Measurements from ENCODE around the gene ASMT. TPM values are rescaled to one million over a fixed set of nuclear protein-coding genes. Genes with fewer than 3 reads are reported as not detected.

Gene ASMT
- total RNA-seq, 1 experiment from 2014 or later = not detected

DNA sequence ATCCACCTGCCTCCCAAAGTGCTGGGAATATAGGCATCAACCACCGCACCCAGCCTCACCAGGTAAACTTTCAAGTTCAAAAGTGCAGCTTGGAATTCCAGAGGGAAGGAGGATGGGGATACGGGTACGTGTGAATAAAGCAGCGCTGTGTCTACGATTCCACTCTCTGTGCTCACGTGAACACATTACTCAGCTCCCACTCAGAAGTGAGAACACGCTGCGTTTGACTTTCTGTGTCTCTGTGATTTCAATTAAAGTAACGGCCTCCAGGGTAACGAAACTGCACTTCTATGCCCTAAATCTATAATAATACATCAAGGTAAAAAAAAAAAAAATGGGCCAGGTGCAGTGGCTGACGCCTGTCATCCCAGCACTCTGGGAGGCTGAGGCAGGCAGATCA is 8.4 kb upstream of the ASMT start:
- Mint-ChIP-seq H3K9me3 (ENCODE audit: low read depth, unreplicated experiment) (no peaks in the 10 kb centered on the region), H3K36me3 (ENCODE audit: insufficient read depth, unreplicated experiment) (peaks cover 29% of the 10 kb centered on the region), H3K4me3 (ENCODE audit: low read depth, unreplicated experiment) (no peak overlapping the region), H3K4me1 (ENCODE audit: low read depth, unreplicated experiment) (no peaks in the 10 kb centered on the region), H3K27me3 (ENCODE audit: unreplicated experiment) (no peaks in the 10 kb centered on the region), H3K27ac (ENCODE audit: unreplicated experiment) (no peak overlapping the region)
- BruUV-seq (replicated peaks) = no TSS peak
- TF ChIP-seq, protein P1, sequence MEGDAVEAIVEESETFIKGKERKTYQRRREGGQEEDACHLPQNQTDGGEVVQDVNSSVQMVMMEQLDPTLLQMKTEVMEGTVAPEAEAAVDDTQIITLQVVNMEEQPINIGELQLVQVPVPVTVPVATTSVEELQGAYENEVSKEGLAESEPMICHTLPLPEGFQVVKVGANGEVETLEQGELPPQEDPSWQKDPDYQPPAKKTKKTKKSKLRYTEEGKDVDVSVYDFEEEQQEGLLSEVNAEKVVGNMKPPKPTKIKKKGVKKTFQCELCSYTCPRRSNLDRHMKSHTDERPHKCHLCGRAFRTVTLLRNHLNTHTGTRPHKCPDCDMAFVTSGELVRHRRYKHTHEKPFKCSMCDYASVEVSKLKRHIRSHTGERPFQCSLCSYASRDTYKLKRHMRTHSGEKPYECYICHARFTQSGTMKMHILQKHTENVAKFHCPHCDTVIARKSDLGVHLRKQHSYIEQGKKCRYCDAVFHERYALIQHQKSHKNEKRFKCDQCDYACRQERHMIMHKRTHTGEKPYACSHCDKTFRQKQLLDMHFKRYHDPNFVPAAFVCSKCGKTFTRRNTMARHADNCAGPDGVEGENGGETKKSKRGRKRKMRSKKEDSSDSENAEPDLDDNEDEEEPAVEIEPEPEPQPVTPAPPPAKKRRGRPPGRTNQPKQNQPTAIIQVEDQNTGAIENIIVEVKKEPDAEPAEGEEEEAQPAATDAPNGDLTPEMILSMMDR (IDR thresholded peaks at IDR 0.05; ENCODE audit: unreplicated experiment) = no peak
- intact Hi-C loops (cut with micrococcal nuclease; ENCODE audit: unreplicated experiment) = no loop called here
- CTCF ChIA-PET = no interaction called here
- DNase-seq = no peak

DNA sequence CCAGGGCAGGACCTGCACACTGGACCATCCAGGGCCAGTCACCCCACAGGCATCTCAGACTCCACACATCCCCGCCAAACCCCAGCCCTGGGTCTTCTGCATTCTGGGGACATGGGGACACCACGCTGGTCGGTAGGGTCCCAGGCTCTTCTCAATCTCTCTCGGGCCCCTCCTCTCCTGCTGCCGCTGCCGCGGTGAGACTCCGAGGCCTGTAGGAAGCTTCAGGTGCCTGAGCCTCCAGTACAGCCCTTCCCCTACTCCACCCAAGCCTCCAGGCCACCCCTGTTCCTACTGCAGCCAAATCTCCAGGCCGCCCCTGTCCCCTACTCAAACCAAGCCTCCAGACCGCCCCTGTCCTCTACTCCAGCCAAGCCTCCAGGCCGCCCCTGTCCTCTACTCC is 5.5 kb upstream of the ASMT start:
- intact Hi-C loops (cut with micrococcal nuclease; ENCODE audit: unreplicated experiment) = no loop called here
- no peak overlapping the region for H3K27ac Mint-ChIP-seq (ENCODE audit: unreplicated experiment)
- H3K36me3 Mint-ChIP-seq (ENCODE audit: insufficient read depth, unreplicated experiment) = peaks cover 14% of the 10 kb centered on the region
- TF ChIP-seq, protein P1 (IDR thresholded peaks at IDR 0.05; ENCODE audit: unreplicated experiment) = no peak
- no TSS peak for BruUV-seq (replicated peaks)
- no peak overlapping the region for H3K4me3 Mint-ChIP-seq (ENCODE audit: low read depth, unreplicated experiment)
- no peak for DNase-seq
- H3K27me3 Mint-ChIP-seq (ENCODE audit: unreplicated experiment) = no peaks in the 10 kb centered on the region
- no peaks in the 10 kb centered on the region for H3K4me1 Mint-ChIP-seq (ENCODE audit: low read depth, unreplicated experiment)
- no peaks in the 10 kb centered on the region for H3K9me3 Mint-ChIP-seq (ENCODE audit: low read depth, unreplicated experiment)
- CTCF ChIA-PET = no interaction called here

DNA sequence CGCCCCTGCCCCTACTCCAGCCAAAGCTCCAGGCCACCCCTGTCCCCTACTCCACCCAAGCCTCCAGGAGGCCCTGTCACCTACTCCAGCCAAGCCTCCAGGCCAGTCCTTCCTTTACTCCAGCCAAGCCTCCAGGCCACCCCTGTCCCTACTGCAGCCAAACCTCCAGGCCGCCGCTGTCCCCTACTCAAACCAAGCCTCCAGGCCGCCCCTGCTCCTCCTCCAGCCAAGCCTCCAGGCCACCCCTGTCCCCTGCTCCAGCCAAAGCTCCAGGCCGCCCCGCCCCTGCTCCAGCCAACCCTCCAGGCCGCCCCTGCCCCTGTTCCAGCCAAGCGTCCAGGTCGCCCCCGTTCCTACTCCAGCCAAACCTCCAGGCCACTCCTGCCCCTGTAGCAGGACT is 5.1 kb upstream of the ASMT start:
- no peak for DNase-seq
- CTCF ChIA-PET = no interaction called here
- Mint-ChIP-seq H3K4me3 (ENCODE audit: low read depth, unreplicated experiment) (no peak overlapping the region), H3K4me1 (ENCODE audit: low read depth, unreplicated experiment) (no peaks in the 10 kb centered on the region), H3K36me3 (ENCODE audit: insufficient read depth, unreplicated experiment) (peaks cover 14% of the 10 kb centered on the region), H3K27ac (ENCODE audit: unreplicated experiment) (no peak overlapping the region), H3K9me3 (ENCODE audit: low read depth, unreplicated experiment) (no peaks in the 10 kb centered on the region), H3K27me3 (ENCODE audit: unreplicated experiment) (no peaks in the 10 kb centered on the region)
- no TSS peak for BruUV-seq (replicated peaks)
- intact Hi-C loops (cut with micrococcal nuclease; ENCODE audit: unreplicated experiment) = no loop called here
- TF ChIP-seq, protein P1 (IDR thresholded peaks at IDR 0.05; ENCODE audit: unreplicated experiment) = no peak

DNA sequence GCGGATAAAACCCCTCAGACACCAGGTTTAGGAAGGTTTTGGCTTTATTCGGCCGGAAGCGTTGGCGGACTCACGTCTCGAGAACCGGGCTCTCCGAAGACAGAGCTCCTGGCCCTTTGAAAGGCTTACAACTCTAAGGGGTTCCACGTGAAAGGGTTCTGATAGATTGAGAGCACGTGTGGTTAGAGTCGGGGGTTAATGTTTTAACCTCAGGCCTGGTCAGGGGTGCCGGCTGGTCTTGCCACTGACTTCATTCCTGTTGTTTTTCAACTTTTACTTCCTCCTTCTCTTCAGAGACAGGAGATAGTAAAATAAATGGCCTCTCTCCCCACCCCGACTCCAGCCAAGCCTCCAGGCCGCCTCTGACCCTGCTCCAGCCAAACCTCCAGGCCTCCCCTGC is 4.7 kb upstream of the ASMT start:
- Mint-ChIP-seq H3K9me3 (ENCODE audit: low read depth, unreplicated experiment) (no peaks in the 10 kb centered on the region), H3K27me3 (ENCODE audit: unreplicated experiment) (no peaks in the 10 kb centered on the region), H3K36me3 (ENCODE audit: insufficient read depth, unreplicated experiment) (peaks cover 13% of the 10 kb centered on the region), H3K4me3 (ENCODE audit: low read depth, unreplicated experiment) (no peak overlapping the region), H3K27ac (ENCODE audit: unreplicated experiment) (no peak overlapping the region), H3K4me1 (ENCODE audit: low read depth, unreplicated experiment) (no peaks in the 10 kb centered on the region)
- no peak for DNase-seq
- no TSS peak for BruUV-seq (replicated peaks)
- TF ChIP-seq, protein P1 (IDR thresholded peaks at IDR 0.05; ENCODE audit: unreplicated experiment) = no peak
- intact Hi-C loops (cut with micrococcal nuclease; ENCODE audit: unreplicated experiment) = no loop called here
- CTCF ChIA-PET = no interaction called here

DNA sequence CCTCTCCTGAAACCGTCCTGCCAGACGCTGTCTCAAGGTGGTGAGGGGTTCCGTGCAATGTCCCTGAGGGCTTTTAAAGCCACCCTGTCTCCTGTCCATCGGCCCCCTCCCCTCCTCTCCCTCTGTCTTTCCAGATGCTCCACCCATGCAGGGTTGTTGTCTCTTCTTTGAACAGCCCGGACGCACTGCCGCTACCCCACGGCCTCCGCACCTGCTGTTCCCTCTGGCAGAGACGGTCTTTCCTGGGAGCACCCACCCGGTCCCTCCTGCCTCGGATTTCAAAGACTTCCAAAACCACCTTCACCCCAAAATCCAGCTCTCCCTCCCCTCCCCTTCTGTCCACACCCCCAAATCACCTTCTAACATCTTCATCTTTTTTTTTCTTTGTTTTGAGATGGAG is 4.1 kb upstream of the ASMT start:
- Mint-ChIP-seq H3K4me3 (ENCODE audit: low read depth, unreplicated experiment) (no peak overlapping the region), H3K4me1 (ENCODE audit: low read depth, unreplicated experiment) (no peaks in the 10 kb centered on the region), H3K27ac (ENCODE audit: unreplicated experiment) (no peak overlapping the region), H3K9me3 (ENCODE audit: low read depth, unreplicated experiment) (no peaks in the 10 kb centered on the region), H3K27me3 (ENCODE audit: unreplicated experiment) (no peaks in the 10 kb centered on the region), H3K36me3 (ENCODE audit: insufficient read depth, unreplicated experiment) (peaks cover 8% of the 10 kb centered on the region)
- TF ChIP-seq, protein P1 (IDR thresholded peaks at IDR 0.05; ENCODE audit: unreplicated experiment) = no peak
- intact Hi-C loops (cut with micrococcal nuclease; ENCODE audit: unreplicated experiment) = no loop called here
- CTCF ChIA-PET = no interaction called here
- no peak for DNase-seq
- BruUV-seq (replicated peaks) = no TSS peak

Data from Calu3 (cell line).